ENCODE results near the gene SLC29A1.

DNA sequence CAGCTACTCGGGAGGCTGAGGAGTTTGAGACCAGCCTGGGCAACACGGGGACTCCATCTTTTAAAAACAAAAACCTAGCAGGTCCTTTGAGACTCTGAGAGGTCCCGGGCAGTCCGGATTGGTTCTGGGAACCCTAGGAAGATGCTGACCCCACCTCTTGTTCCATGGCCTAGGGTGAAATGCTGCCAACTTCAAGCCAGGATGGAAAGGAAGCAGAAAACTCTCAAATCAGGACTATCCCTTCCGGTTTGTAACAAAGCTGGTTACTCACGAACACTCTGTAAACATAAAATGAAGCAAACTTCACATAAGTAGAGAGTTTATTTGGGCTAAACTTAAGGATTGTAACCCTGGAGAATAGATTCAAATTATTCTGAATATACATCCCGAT, 36.8 kb upstream of the SLC29A1 start:
- TF ChIP-seq, protein P1, sequence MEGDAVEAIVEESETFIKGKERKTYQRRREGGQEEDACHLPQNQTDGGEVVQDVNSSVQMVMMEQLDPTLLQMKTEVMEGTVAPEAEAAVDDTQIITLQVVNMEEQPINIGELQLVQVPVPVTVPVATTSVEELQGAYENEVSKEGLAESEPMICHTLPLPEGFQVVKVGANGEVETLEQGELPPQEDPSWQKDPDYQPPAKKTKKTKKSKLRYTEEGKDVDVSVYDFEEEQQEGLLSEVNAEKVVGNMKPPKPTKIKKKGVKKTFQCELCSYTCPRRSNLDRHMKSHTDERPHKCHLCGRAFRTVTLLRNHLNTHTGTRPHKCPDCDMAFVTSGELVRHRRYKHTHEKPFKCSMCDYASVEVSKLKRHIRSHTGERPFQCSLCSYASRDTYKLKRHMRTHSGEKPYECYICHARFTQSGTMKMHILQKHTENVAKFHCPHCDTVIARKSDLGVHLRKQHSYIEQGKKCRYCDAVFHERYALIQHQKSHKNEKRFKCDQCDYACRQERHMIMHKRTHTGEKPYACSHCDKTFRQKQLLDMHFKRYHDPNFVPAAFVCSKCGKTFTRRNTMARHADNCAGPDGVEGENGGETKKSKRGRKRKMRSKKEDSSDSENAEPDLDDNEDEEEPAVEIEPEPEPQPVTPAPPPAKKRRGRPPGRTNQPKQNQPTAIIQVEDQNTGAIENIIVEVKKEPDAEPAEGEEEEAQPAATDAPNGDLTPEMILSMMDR (conservative IDR thresholded peaks at IDR 0.05; ENCODE audit: low read depth, low read length), result no peak
- no peak for TF ChIP-seq EZH2 (IDR thresholded peaks at IDR 0.05; ENCODE audit: borderline replicate concordance, low read depth, low read length, poor library complexity, severe bottlenecking)

Measured in A673 (cell line).